GM19372 (cell line): ENCODE results near the gene ATF7IP.

ENCODE experiments used
- ATAC-seq: cut with Tn5 transposase; IDR thresholded peaks from one replicate; pipeline ENCODE4 v1.9.1; 2021; ENCODE audit warnings: mild to moderate bottlenecking, low read depth, moderate library complexity; ENCODE audit not compliant: unreplicated experiment

The ATF7IP gene

DNA sequence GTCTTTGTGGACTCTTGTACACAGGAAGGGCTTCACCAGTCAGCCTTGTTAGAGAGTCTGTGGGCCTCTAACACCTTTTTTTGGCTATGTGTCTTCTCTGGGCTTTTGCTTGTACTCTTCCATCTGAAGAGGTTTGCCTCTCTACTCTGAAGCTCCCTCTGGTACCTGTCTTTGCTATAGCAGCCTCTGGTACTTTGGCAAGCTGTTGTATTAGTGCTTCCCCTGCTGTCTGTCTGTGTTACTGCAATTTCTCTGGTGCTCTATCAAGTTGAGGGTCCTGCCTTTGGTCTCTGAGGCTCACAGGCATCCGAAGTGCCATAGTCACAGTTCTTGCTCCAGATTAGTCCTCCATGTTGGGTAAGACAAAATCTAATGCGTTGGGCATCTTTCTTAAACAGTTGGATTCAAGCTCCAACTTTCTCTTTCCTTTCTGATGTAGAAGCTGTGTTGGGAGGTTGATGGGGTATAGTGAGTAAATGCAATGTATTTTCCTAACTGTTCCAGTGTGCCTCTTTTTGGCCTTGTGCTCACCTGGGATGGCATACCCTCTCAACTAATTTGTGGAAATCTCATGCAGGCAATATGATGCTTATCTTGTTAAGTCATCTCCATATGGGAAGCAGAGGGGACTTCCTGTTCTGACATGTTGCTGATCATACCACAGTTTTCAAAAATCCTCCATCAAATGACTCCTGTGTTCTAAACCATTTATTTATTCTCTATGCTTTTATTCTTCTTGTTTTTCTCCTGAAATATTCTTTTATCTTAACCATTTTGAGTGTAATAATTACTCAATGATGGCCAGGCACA is 88.8 kb downstream of the ATF7IP start:
- ATAC-seq: no peak

DNA sequence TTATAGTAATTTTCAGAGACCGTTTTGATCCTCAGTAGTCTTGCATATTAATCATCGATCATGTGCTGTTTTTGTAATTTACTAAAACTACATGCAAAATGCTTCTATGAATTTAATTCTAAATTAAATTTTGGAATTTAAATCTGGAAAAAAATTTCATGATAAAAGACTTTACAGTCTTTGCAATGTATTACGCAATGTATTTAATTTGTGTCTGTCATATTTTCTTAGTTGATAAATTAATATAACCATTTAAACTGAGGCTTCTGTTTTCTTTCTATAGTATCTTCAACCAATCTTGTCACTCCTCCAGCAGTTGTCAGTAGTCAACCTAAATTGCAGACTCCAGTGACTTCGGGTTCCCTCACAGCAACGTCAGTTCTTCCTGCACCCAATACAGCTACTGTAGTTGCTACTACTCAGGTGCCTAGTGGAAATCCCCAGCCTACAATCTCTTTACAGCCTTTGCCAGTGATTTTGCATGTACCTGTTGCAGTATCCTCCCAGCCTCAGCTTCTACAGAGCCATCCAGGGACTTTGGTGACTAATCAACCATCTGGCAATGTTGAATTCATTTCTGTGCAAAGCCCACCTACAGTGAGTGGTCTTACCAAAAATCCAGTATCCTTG is 94.8 kb downstream of the ATF7IP start:
- no peak for ATAC-seq

DNA sequence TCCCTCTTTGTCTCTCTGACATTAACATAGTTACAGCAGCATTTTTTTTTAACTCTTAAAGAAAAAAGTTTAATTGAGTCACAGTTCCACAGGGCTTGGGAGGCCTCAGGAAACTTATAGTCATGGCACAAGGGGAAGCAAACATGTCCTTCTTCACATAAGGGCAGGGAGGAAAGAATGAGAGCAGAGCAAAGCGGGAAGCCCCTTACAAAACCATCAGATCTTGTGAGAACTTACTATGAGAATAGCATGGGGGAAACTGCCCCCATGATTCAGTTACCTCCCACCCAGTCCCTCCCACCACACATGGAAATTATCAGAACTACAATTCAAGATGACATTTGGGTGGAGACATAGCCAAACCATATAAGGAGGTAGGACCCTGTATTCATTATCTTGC is 106.0 kb downstream of the ATF7IP start:
- no peak for ATAC-seq

- ATAC-seq: no peak
These were observed 108.3 kb downstream of the ATF7IP start for GRCh38 chr12:14473707-14474287.

- no peak for ATAC-seq
These were observed 113.5 kb downstream of the ATF7IP start for GRCh38 chr12:14479004-14479403.

DNA sequence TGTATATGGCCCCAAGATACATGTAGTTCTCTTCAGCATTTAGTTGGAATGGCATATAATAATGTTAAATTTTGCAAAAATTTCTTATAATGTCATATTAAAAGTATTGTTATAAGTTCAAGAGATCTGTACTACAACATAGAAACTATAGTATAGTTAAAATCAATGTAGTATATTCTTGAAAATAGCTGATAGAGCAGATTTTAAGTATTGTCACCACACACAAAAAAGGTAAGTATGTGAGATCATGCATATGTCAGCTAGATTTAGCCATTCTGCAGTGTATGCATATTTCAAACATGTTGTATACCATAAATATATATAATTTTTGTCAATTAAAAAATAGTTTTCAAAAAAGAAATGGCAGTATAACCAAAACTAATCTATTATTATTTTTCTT is 115.7 kb downstream of the ATF7IP start:
- ATAC-seq: no peak

DNA sequence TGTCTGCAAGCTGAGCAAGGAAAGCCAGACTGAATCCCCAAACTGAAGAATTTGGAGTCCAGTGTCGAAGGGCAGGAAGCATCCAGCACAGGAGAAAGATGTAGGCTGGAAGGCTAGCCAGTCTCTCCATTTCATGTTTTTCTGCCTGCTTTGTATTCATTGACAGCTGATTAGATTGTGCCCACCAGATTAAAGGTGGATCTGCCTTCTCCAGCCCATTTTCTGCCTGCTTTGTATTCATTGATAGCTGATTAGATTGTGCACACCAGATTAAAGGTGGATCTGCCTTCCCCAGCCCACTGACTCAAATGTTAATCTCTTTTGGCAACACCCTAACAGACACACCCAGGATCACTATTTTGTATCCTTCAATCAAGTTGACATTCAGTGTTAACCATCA is 116.9 kb downstream of the ATF7IP start:
- no peak for ATAC-seq

- no peak for ATAC-seq
These were observed 117.4 kb downstream of the ATF7IP start for GRCh38 chr12:14482886-14483285.

GRCh38 chr12:14495326-14495725 is 129.8 kb downstream of the ATF7IP start:
- ATAC-seq: no peak

DNA sequence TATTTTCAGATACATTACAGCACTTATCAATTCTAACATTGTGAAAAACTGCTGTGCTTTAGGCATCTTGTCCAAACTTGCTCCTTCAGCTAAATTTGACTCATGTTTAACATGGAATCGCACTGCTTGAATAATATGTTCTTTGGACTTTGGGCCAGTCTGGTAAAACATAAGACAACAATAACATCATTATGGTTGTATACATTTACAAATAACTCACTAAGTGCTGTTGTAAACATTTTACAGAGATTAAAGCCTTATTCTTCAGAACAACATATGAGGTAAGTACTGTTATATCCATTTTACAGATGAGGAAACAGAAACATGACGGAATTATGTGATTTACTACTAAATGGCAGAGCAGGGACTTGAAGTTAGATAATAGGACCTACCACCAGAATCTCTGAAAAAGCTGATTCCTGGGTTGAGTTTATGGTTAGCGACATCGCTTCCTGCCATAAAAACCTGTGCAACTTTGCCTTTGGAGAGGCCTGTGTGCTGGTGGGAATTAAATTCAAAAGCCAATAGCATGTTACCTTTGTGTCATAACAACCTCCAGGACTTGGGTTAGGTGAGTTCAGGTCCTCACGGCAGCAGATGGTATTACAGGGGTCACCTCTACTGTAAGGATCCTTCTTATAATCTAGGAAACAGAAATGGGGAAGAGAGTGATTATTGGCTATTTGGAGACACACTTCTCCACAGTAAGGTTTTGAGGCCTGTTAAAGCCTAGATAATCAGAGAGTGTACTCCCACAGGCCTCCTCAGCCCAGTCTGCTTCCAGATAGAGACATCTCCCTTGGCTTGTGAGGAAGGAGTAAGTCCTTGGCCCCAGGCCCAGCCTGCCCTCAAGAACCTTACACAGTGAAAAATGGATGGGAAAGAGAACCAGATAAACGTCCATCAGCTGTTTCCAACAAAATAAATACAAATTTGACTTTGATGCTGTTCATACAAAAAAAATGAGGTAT is 140.4 kb downstream of the ATF7IP start:
- no peak for ATAC-seq

DNA sequence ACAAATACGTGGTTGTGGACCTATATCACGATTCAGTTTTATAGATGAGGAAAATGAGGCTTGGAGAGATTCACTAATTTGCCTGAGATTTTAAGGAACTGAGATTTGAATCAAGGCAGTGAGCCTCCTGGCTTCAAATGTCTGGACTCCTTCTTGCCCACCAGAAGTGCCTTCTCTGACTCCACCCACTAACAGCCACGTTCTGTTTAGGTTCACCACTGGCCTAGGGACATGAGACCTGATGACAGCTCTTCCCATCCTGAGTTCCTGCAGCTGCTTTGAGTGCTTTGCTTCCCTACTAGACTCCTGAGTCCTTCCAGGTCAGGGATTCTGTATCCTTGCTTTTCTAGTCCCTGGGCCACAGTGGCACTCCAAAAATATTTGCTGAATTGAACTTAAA is 145.1 kb downstream of the ATF7IP start:
- ATAC-seq: no peak

GRCh38 chr12:14514154-14514842 is 148.8 kb downstream of the ATF7IP start:
- no peak for ATAC-seq

DNA sequence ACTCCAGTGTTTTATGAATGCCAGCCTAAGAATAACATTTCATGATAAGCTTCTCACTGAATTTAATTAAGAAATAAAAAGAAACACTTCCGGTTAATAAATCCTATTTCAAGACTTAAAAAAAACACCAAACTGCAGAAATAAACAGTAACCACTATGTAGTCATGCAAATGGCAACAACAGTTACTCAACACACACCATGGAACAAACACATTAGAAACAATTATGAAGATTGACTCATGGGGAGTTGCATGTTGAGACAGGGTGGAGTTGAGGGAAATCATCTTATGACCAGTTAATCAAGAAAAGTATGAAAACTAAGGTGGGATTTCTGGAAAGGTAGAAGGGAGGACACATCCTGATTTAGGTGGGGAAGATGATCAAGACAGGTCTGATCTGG is 149.5 kb downstream of the ATF7IP start:
- ATAC-seq: no peak

DNA sequence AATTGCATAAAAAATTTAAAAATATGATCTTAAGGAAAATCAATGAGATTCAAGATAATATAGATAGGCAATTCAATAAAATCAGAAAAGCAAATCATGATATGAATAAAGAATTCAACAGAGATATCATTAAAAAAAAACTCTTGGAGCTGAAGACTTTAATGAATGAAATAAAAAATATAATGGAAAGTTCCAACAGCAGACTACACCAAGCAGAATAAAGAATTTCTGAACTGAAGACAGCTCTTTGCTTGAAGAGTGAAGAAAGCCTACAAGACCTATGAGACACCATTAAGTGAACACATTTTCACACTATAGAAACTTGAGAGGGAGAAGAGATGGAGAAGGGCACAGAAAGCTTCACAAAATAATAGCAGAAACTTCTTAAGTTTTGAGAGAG is 156.3 kb downstream of the ATF7IP start:
- ATAC-seq: no peak

- ATAC-seq: no peak
These were observed 160.5 kb downstream of the ATF7IP start for GRCh38 chr12:14525964-14526363.

DNA sequence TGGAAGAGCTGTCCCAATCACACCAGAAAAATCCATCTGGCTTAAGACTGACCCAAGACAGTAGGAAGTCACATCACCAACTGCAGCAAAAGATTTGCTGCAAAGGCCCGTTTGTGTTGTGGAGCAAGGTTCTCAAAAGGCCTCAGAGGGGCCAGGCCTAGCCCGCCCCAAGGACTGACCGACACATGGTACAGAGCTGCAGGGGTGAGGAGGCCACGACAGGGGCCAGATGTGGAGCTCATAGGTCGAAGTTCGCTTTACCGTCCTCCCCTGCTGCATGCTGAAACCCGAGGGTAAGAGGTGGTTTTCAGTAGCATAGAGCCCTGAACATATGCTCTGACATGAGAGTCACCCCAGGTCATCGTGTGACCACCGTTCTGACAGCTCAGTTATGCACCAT is 166.7 kb downstream of the ATF7IP start:
- ATAC-seq: no peak

- ATAC-seq: no peak
These were observed 171.6 kb downstream of the ATF7IP start for GRCh38 chr12:14537088-14537487.

GRCh38 chr12:14540801-14541462 is 175.4 kb downstream of the ATF7IP start:
- no peak for ATAC-seq
